ENCODE data around the gene ASRGL1. TPM values are rescaled to one million over a fixed set of nuclear protein-coding genes. Genes with fewer than 3 reads are reported as not detected.

The ASRGL1 gene
- total and polyA plus RNA-seq, 2 of the 13 experiments (the other 11 are each of a cell fraction or from before 2014, with no cell fraction given): 50.8 to 97.5 TPM

DNA sequence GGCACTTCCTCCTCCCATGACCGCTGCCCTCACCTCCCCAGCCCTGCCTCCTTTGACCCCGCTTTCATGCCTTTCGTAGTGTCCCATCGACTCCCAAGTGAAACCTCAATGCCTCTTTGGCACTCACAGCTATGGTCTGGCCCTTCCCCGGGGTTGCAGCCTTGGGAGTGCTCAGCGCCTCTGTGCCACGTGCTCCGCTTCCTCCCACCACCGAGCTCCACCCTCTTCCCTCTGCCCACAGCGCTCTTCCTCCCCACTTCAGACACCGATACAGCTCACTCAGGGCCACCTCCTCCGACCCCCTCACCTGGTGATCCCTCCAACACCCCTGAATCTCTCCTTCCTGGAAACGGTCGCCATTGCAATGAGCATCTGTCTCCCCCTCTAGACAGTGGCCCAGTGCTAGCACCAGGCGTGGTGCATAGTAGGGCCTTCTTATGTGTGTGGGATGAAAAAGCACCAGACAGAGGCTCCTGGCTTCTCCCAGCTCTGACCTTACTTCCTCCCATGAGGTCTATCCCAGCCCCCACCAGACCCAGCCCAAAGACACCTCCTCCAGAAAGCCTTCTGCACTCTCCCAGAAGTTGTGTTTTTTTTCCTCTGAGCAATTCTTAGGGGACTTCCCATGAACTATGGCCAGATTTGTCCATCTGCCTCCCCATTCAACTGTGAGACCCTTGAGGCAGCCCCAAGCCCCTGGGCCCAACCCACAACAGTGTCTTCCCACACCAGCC lies 65.1 kb downstream of the ASRGL1 start:
- ATAC-seq (no peak), FAIRE-seq (no peak), DNase-seq (ENCODE audit: low spot score) (no peak)
- Histone ChIP-seq H3K27me3 (ENCODE audit: control insufficient read depth in 1 of 2, insufficient read depth in 2 of 2, low read length in 2 of 2) (peaks cover 5 to 43% of the 10 kb centered on the region in 2 experiments; a peak in 4 of 5 replicates), H3K79me2 (ENCODE audit: insufficient read depth, low read length) (no peaks in the 10 kb centered on the region), H4K20me1 (ENCODE audit: insufficient read depth, low read length) (no peaks in the 10 kb centered on the region), H2AFZ (ENCODE audit: low read length) (no peak overlapping the region), H3K9ac (ENCODE audit: insufficient read depth, low read depth, low read length) (no peak overlapping the region), H3K4me3 (replicated peaks in 1 of 3; ENCODE audit: insufficient read depth in 1 of 3, low read depth in 2 of 3, low read length in 3 of 3) (peak overlapping the region in 1 of 3 experiments; percentile 23; a peak in 1 of 6 replicates), H3K27ac (ENCODE audit: extremely low read length, insufficient read depth, low read length) (no peak overlapping the region), H3K36me3 (replicated peaks in 1 of 2; ENCODE audit: control insufficient read depth in 1 of 2, insufficient read depth in 2 of 2, low read length in 2 of 2) (no peaks in the 10 kb centered on the region), H3K9me3 (ENCODE audit: low read length) (no peaks in the 10 kb centered on the region), H3K4me1 (ENCODE audit: insufficient read depth, low read length) (peaks cover 51% of the 10 kb centered on the region), H3K4me2 (ENCODE audit: low read depth, low read length) (peak overlapping the region; percentile 45; the same call in 1 of the 2 replicates)
- CTCF ChIA-PET (ENCODE audit: low intra/inter-chr PET ratio, low total read pairs): no interaction called here
- in situ Hi-C loops (cut with HindIII; ENCODE audit: extremely low pct_ligation_motif_present, low pct_unique_long_range_greater_than_20kb): no loop called here
- TF ChIP-seq ZBTB10 (CRISPR knock-in tag; IDR thresholded peaks at IDR 0.05; ENCODE audit: borderline replicate concordance) (no peak), SAP130 (CRISPR knock-in tag; IDR thresholded peaks at IDR 0.05; ENCODE audit: low read depth) (no peak), SRY (CRISPR knock-in tag; IDR thresholded peaks at IDR 0.05) (no peak), ZNF687 (CRISPR knock-in tag; IDR thresholded peaks at IDR 0.05) (peak; percentile 57), NFE2L1 (CRISPR knock-in tag; IDR thresholded peaks at IDR 0.05; ENCODE audit: borderline replicate concordance) (no peak), EP300 (IDR thresholded peaks at IDR 0.05; ENCODE audit: low read depth in 2 of 2, low read length in 2 of 2) (no peak), EP300 (CRISPR knock-in tag; IDR thresholded peaks at IDR 0.05; ENCODE audit: borderline replicate concordance) (no peak), ZNF263 (CRISPR knock-in tag; IDR thresholded peaks at IDR 0.05) (peak; percentile 82), ZBTB42 (CRISPR knock-in tag; IDR thresholded peaks at IDR 0.05) (no peak)
- 47% methylated on average over 15 of the region's 15 CpGs for WGBS (ENCODE audit: low lambda C conversion rate)
- intact Hi-C loops (cut with micrococcal nuclease; ENCODE audit: unreplicated experiment): no loop called here
- POLR2A ChIA-PET: interaction anchor here (1.3 kb wide), 2 partner anchors 8 to 324 kb away, joined by 3 to 4 read pairs; no protein-coding TSS in a partner anchor
- no TSS peak for BruUV-seq (replicated peaks)

All from HepG2 (cell line).